OCI-LY3 (cell line): Measurements from ENCODE around the gene CADPS2.

Experiments used
- H2AFZ ChIP-seq: fragments of 200-600, 300-600 bp; shearing (Covaris generic); 2 replicates; pipeline ENCODE4 v1.6.0; 2014; ENCODE audit warnings: antibody characterized with exemption, low read depth, low read length
- H3K27ac ChIP-seq: fragments of 200-600, 300-600 bp; sonication (generic); 2 replicates; pipeline ENCODE4 v1.5.1; 2014; ENCODE audit warnings: mild to moderate bottlenecking, low read length, moderate library complexity, mixed read lengths
- H3K27me3 ChIP-seq: fragments of 200-600, 300-600 bp; sonication (generic); 2 replicates; pipeline ENCODE4 v1.6.1; 2014; ENCODE audit warnings: low read depth, low read length, mixed read lengths
- H3K36me3 ChIP-seq: fragments of 200-600, 300-600 bp; sonication (generic); replicated peaks from 2 replicates; pipeline ENCODE3; 2014; ENCODE audit warnings: low read depth, low read length, mixed read lengths
- H3K4me1 ChIP-seq: fragments of 300-600, 200-600 bp; sonication (generic); 2 replicates; pipeline ENCODE4 v1.6.1; 2014; ENCODE audit warnings: low read length, mixed read lengths
- H3K4me2 ChIP-seq: fragments of 200-600, 300-600 bp; sonication (generic); 2 replicates; pipeline ENCODE4 v1.6.1; 2014; ENCODE audit warnings: low read length, mixed read lengths
- H3K4me3 ChIP-seq: fragments of 300-600, 200-600 bp; sonication (generic); 2 replicates; pipeline ENCODE4 v1.5.1; 2014; ENCODE audit warnings: antibody characterized with exemption, mild to moderate bottlenecking, low read length, moderate library complexity
- H3K79me2 ChIP-seq: fragments of 300-600, 200-600 bp; shearing (Covaris generic); 2 replicates; pipeline ENCODE4 v1.6.1; 2014; ENCODE audit warnings: mild to moderate bottlenecking, low read length, mixed read lengths
- H3K9ac ChIP-seq: fragments of 300-600, 200-600 bp; shearing (Covaris generic); 2 replicates; pipeline ENCODE4 v1.6.0; 2014; ENCODE audit warnings: mild to moderate bottlenecking, low read length, moderate library complexity
- H3K9me3 ChIP-seq: fragments of 200-600, 300-600 bp; shearing (Covaris generic); 2 replicates; pipeline ENCODE4 v1.6.1; 2014; ENCODE audit warnings: low read length, mixed read lengths; ENCODE audit not compliant: insufficient read depth
- H4K20me1 ChIP-seq: fragments of 200-600, 300-600 bp; sonication (generic); 2 replicates; pipeline ENCODE4 v1.6.1; 2016; ENCODE audit warnings: low read length, mixed read lengths; ENCODE audit not compliant: insufficient read depth
- CTCF ChIP-seq: fragments of 200-600, 300-600 bp; sonication (generic); IDR thresholded peaks from 2 replicates; pipeline ENCODE4 v1.5.1; 2014; ENCODE audit warnings: antibody characterized with exemption, low read length, low read depth
- EZH2phosphoT487 ChIP-seq: fragments of 200-600 bp; shearing (Covaris generic); IDR thresholded peaks from 2 replicates; pipeline ENCODE4 v1.6.1; 2018; ENCODE audit warnings: antibody characterized with exemption, mixed run types, low read depth

The CADPS2 gene

GRCh38 chr7:122299624-122300210, 586.5 kb downstream of the CADPS2 start:
- Histone ChIP-seq H3K4me3 (no peak overlapping the region), H3K36me3 (no peaks in the 10 kb centered on the region), H4K20me1 (no peaks in the 10 kb centered on the region), H3K27me3 (no peaks in the 10 kb centered on the region), H3K4me1 (no peaks in the 10 kb centered on the region), H3K27ac (no peak overlapping the region), H3K9ac (no peak overlapping the region), H2AFZ (no peak overlapping the region), H3K79me2 (no peaks in the 10 kb centered on the region), H3K4me2 (no peak overlapping the region), H3K9me3 (no peaks in the 10 kb centered on the region)
- TF ChIP-seq EZH2phosphoT487, result no peak
- TF ChIP-seq CTCF, result no peak

GRCh38 chr7:122298618-122299017, 587.6 kb downstream of the CADPS2 start:
- no peak overlapping the region for H3K27ac ChIP-seq
- H3K9ac ChIP-seq, result no peak overlapping the region
- H3K9me3 ChIP-seq, result no peaks in the 10 kb centered on the region
- H3K4me2 ChIP-seq, result no peak overlapping the region
- TF ChIP-seq EZH2phosphoT487 (no peak), CTCF (no peak)
- H3K79me2 ChIP-seq, result no peaks in the 10 kb centered on the region
- no peaks in the 10 kb centered on the region for H3K27me3 ChIP-seq
- no peaks in the 10 kb centered on the region for H4K20me1 ChIP-seq
- no peaks in the 10 kb centered on the region for H3K36me3 ChIP-seq
- H3K4me3 ChIP-seq, result no peak overlapping the region
- H2AFZ ChIP-seq, result no peak overlapping the region
- H3K4me1 ChIP-seq, result no peaks in the 10 kb centered on the region

- TF ChIP-seq CTCF, result no peak
- no peak for TF ChIP-seq EZH2phosphoT487
- Histone ChIP-seq H4K20me1 (no peaks in the 10 kb centered on the region), H3K27me3 (no peaks in the 10 kb centered on the region), H3K4me3 (no peak overlapping the region), H3K4me2 (no peak overlapping the region), H3K36me3 (no peaks in the 10 kb centered on the region), H3K27ac (no peak overlapping the region), H3K9me3 (no peaks in the 10 kb centered on the region), H2AFZ (no peak overlapping the region), H3K9ac (no peak overlapping the region), H3K4me1 (no peaks in the 10 kb centered on the region), H3K79me2 (no peaks in the 10 kb centered on the region)
Observed at GRCh38 chr7:122298131-122298530, 588.1 kb downstream of the CADPS2 start.

GRCh38 chr7:122291189-122291588, 595.1 kb downstream of the CADPS2 start:
- H3K27me3 ChIP-seq, result no peaks in the 10 kb centered on the region
- no peaks in the 10 kb centered on the region for H3K36me3 ChIP-seq
- no peaks in the 10 kb centered on the region for H3K79me2 ChIP-seq
- H3K4me3 ChIP-seq, result no peak overlapping the region
- no peak overlapping the region for H3K4me2 ChIP-seq
- no peak overlapping the region for H2AFZ ChIP-seq
- H4K20me1 ChIP-seq, result no peaks in the 10 kb centered on the region
- no peaks in the 10 kb centered on the region for H3K4me1 ChIP-seq
- no peak overlapping the region for H3K27ac ChIP-seq
- TF ChIP-seq CTCF (no peak), EZH2phosphoT487 (no peak)
- 0 out of 2 replicates have a peak, but pooled peaks cover 4% of the 10 kb centered on the region for H3K9me3 ChIP-seq
- H3K9ac ChIP-seq, result no peak overlapping the region
